Frontal cortex (tissue), 4 donors: Measurements from ENCODE around the gene LPCAT1. TPM values are rescaled to one million over a fixed set of nuclear protein-coding genes. Genes with fewer than 3 reads are reported as not detected.
"Not testable (repeated sequence)": the region's sequence is repeated elsewhere in the genome, so short reads cannot be mapped to it uniquely, and the experiment has no call there.

Experiments used
- DNase-seq, 2 donors: peaks; one replicate each; pipeline ENCODE4 v3.0.0; 2012; ENCODE audit warnings: low spot score in 2 of 2
- FAIRE-seq: peaks from 2 replicates; lab custom pipeline; 2012; peaks lifted over from hg19 to GRCh38; lab: Jason Lieb, UNC
- total RNA-seq: library from RNA; depleted of rRNA; stranded (reverse); fragments of >200 nt; gene quantifications from one replicate; pipeline ENCODE4 v1.2.3, GENCODE V29; 2014
- donor health status: control.
- donor health status: control.
- donor health status: control.

The LPCAT1 gene
- total RNA-seq, 1 donor from 2014 or later, result 127 TPM

GRCh38 chr5:1472964-1473628 is 50.7 kb downstream of the LPCAT1 start:
- DNase-seq, result no peak
- no peak for FAIRE-seq

- FAIRE-seq, result no peak
- no peak for DNase-seq
Measured at GRCh38 chr5:1471997-1472963, 51.5 kb downstream of the LPCAT1 start.

- no peak for DNase-seq
- no peak for FAIRE-seq
Measured at GRCh38 chr5:1471240-1471853, 52.4 kb downstream of the LPCAT1 start.

GRCh38 chr5:1470762-1471211 is 53.0 kb downstream of the LPCAT1 start:
- FAIRE-seq (no peak), DNase-seq (no peak)

- DNase-seq, result no peak
- FAIRE-seq, result no peak
Measured at GRCh38 chr5:1468629-1469527, 54.9 kb downstream of the LPCAT1 start.

- peak; percentile 61 to 73 for DNase-seq
- FAIRE-seq, result no peak
Measured at GRCh38 chr5:1468247-1468612, 55.5 kb downstream of the LPCAT1 start.

- FAIRE-seq (no peak), DNase-seq (no peak)
Measured at GRCh38 chr5:1467341-1468246, 56.2 kb downstream of the LPCAT1 start.

GRCh38 chr5:1466631-1467265 is 57.0 kb downstream of the LPCAT1 start:
- DNase-seq (no peak), FAIRE-seq (no peak)

GRCh38 chr5:1465966-1466471 is 57.7 kb downstream of the LPCAT1 start:
- DNase-seq (no peak), FAIRE-seq (no peak)

- FAIRE-seq (no peak), DNase-seq (no peak)
Measured at GRCh38 chr5:1465117-1465516, 58.6 kb downstream of the LPCAT1 start.

- DNase-seq, result no peak
- no peak for FAIRE-seq
Measured at GRCh38 chr5:1464511-1464910, 59.2 kb downstream of the LPCAT1 start.

GRCh38 chr5:1464096-1464446 is 59.7 kb downstream of the LPCAT1 start:
- DNase-seq (no peak), FAIRE-seq (no peak)

- FAIRE-seq (no peak), DNase-seq (no peak)
Measured at GRCh38 chr5:1463326-1464095, 60.2 kb downstream of the LPCAT1 start.

GRCh38 chr5:1462358-1462757 is 61.4 kb downstream of the LPCAT1 start:
- FAIRE-seq (no peak), DNase-seq (no peak)

GRCh38 chr5:1461396-1461795 is 62.4 kb downstream of the LPCAT1 start:
- DNase-seq (no peak), FAIRE-seq (no peak)

GRCh38 chr5:1460054-1460682 is 63.6 kb downstream of the LPCAT1 start:
- no peak for DNase-seq
- FAIRE-seq, result no peak

- FAIRE-seq, DNase-seq: not testable (repeated sequence)
Measured at GRCh38 chr5:1459435-1459834, 64.3 kb downstream of the LPCAT1 start.
